GM20000 (cell line): Measurements from ENCODE around the gene PSMC3.
A peak's percentile ranks its signal among the peaks of the same experiment; 100 is the strongest.

Source experiments
- DNase-seq: peaks from one replicate; pipeline ENCODE4 v3.0.0; 2012; ENCODE audit warnings: low spot score
- TF ChIP-seq, protein P1 (sequence below): IDR thresholded peaks from 2 replicates; pipeline ENCODE4 v1.5.1; 2012; ENCODE audit warnings: mild to moderate bottlenecking, control low read depth; ENCODE audit errors: extremely low read depth, missing control alignments

The PSMC3 gene

GRCh38 chr11:47426062-47426956, at the start of gene PSMC3:
Gene PSMC3 (minus strand): TSS chr11:47426439. CDS start chr11:47426279, 160 bp downstream.
- TF ChIP-seq, protein P1, sequence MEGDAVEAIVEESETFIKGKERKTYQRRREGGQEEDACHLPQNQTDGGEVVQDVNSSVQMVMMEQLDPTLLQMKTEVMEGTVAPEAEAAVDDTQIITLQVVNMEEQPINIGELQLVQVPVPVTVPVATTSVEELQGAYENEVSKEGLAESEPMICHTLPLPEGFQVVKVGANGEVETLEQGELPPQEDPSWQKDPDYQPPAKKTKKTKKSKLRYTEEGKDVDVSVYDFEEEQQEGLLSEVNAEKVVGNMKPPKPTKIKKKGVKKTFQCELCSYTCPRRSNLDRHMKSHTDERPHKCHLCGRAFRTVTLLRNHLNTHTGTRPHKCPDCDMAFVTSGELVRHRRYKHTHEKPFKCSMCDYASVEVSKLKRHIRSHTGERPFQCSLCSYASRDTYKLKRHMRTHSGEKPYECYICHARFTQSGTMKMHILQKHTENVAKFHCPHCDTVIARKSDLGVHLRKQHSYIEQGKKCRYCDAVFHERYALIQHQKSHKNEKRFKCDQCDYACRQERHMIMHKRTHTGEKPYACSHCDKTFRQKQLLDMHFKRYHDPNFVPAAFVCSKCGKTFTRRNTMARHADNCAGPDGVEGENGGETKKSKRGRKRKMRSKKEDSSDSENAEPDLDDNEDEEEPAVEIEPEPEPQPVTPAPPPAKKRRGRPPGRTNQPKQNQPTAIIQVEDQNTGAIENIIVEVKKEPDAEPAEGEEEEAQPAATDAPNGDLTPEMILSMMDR = no peak
- DNase-seq = peak; percentile 95

DNA sequence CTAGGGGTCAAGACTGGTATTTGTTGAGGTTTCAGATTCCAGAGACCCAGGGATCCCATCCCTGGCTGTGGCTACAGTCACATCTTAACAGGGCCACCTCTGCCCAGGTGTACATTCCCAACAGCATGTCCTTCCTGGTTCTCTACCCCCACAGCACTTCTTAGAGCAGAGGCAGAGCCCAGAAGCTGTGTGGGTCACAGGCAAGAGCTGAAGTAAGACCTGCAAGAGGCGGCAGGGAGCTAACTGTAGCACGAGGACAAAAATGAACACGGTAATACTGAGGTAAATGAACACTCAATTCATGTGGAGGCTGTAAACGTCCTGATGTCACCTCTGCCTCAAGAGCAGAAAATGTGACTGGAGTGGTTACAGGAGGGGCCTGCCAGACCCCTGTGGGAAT, 44.4 kb upstream of the PSMC3 start:
- TF ChIP-seq, protein P1 = no peak
- no peak for DNase-seq

- DNase-seq = no peak
- TF ChIP-seq, protein P1 = no peak
Measured at GRCh38 chr11:47469361-47470179, 43.3 kb upstream of the PSMC3 start.

DNA sequence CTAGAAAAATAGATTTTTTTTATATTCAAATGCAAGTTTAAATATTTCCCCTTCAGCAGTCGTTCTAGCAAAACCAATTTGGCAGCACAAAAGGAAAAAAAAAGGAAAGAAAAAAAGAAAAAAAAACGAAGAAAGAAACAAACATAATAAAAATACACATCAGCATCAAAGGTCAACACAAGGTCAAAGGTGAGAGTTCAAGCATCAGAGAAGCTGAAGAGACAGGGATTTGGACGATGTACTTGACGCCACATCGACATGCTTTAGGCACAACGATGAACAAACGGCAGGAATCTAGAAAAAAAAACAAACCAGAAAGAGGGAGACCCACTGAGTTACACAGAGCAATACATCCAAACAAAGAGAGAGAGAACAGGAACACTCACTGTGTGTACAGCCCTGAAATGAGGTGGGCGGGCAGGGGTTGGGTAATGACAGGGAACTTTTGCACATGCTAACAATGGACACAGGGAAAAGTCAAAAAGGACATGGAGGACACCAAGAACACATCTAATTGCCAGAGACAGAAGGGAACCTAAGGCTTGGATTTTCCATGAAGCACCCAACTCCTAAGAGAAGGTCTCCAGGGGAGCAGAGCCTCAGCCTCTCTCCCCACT, 42.5 kb upstream of the PSMC3 start:
- TF ChIP-seq, protein P1 = no peak

DNA sequence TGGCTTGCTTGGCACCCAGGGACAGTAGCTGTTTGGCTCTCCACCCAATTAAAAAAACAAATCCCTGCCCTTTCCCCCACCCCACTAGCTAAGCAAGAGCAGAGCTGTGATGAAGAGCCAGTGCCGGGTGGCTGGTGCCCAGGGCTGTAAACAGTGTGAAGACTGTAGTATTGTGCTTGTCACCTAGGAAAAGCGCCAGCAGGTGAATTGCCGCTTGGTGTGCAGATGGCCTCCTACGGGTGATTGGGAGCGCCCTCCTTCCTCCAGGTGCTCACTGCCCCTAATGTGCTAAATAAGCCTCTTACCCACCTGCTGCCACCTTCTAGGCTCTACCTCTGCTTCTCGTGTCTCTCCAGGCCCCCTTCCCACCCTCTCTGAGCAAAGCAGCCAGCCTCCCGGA, 41.1 kb upstream of the PSMC3 start:
- TF ChIP-seq, protein P1 = no peak
- no peak for DNase-seq

More for the DNA sequence above, 42.5 kb upstream of the PSMC3 start:
- no peak for DNase-seq

DNA sequence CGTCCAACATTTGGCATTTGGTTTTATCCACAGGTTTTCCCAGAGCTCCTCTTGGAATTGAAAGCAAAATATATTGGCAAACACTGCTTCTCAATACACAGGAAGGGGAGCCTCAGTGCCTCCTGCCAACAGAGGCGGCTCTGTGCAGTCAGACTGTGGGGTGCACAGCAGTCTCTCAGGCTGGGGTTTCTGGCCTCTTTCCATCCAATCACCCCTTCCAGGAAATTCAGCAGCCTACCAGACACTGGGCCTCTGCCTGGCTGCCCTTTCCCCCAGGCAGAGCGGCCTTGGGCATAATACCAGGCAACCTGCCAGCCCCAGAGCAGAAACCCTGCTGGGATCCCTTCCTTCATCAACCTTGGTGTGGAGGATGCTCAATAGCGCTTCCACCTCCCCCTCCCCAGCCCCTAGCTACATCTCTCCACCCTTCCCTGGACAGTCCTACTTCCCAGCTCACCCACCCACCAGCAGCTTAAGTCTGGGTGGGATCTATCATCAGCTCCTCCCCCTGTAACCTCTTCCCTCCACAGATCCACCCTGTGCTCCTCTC, 40.5 kb upstream of the PSMC3 start:
- TF ChIP-seq, protein P1 = no peak
- no peak for DNase-seq
